ENCODE data around the gene LTB4R.

GRCh38 chr14:24312736-24313507 lies 1.6 kb downstream of the LTB4R start:
- TF ChIP-seq EP300 (IDR thresholded peaks at IDR 0.05) (peak in 1 of 4 donors; percentile 45), CTCF (IDR thresholded peaks at IDR 0.05) (no peak)

All from upper lobe of left lung (tissue), 4 donors.